HL-60 (cell line): ENCODE measurements around the gene MEST.

Experiments
- TF ChIP-seq, protein P1 (sequence below): IDR thresholded peaks from one replicate; pipeline ENCODE4 v1.5.1; 2011; ENCODE audit warnings: low read length, control low read depth, inconsistent platforms; ENCODE audit not compliant: insufficient read depth
- TF ChIP-seq, protein P2 (sequence below): IDR thresholded peaks from 2 replicates; pipeline ENCODE4 v1.6.1; 2012; ENCODE audit warnings: low read depth; ENCODE audit not compliant: insufficient replicate concordance

DNA sequence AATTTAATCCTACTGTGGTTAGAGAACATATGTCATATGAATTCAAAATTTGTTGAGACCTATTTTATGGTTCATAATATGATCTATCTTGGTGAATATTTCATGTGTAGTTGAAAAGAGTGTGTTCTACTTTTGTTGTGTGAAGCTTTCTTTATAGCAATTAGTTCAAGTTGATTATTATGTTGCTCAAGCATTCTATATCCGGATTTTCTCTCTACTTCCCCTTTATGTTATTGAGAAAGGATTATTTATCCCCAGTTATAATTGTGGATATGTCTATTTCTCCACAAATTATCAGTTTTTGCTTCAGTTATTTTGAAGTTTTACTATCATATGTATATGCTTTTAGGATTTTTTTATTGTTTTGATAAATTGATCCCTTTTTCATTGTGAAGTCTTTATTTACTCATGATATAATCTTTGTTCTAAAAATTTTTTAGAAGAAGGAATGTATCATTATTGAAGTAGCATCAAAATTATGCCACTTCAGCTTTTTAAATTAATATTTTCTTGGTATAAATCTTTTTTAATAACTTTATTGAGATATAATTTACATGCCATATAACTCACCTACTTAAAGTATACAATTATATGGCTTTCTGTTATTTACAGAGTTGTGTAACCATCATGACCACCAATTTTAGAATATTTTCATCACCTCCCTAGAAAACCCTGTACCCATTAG lies 12.0 kb upstream of the MEST start:
- TF ChIP-seq, protein P1, sequence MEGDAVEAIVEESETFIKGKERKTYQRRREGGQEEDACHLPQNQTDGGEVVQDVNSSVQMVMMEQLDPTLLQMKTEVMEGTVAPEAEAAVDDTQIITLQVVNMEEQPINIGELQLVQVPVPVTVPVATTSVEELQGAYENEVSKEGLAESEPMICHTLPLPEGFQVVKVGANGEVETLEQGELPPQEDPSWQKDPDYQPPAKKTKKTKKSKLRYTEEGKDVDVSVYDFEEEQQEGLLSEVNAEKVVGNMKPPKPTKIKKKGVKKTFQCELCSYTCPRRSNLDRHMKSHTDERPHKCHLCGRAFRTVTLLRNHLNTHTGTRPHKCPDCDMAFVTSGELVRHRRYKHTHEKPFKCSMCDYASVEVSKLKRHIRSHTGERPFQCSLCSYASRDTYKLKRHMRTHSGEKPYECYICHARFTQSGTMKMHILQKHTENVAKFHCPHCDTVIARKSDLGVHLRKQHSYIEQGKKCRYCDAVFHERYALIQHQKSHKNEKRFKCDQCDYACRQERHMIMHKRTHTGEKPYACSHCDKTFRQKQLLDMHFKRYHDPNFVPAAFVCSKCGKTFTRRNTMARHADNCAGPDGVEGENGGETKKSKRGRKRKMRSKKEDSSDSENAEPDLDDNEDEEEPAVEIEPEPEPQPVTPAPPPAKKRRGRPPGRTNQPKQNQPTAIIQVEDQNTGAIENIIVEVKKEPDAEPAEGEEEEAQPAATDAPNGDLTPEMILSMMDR, result no peak
- TF ChIP-seq, protein P2, sequence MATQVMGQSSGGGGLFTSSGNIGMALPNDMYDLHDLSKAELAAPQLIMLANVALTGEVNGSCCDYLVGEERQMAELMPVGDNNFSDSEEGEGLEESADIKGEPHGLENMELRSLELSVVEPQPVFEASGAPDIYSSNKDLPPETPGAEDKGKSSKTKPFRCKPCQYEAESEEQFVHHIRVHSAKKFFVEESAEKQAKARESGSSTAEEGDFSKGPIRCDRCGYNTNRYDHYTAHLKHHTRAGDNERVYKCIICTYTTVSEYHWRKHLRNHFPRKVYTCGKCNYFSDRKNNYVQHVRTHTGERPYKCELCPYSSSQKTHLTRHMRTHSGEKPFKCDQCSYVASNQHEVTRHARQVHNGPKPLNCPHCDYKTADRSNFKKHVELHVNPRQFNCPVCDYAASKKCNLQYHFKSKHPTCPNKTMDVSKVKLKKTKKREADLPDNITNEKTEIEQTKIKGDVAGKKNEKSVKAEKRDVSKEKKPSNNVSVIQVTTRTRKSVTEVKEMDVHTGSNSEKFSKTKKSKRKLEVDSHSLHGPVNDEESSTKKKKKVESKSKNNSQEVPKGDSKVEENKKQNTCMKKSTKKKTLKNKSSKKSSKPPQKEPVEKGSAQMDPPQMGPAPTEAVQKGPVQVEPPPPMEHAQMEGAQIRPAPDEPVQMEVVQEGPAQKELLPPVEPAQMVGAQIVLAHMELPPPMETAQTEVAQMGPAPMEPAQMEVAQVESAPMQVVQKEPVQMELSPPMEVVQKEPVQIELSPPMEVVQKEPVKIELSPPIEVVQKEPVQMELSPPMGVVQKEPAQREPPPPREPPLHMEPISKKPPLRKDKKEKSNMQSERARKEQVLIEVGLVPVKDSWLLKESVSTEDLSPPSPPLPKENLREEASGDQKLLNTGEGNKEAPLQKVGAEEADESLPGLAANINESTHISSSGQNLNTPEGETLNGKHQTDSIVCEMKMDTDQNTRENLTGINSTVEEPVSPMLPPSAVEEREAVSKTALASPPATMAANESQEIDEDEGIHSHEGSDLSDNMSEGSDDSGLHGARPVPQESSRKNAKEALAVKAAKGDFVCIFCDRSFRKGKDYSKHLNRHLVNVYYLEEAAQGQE, result no peak
